K562 (cell line): Measurements from ENCODE around the gene HMCN2. TPM values are rescaled to one million over a fixed set of nuclear protein-coding genes. Genes with fewer than 3 reads are reported as not detected.

ENCODE experiments used
- ATAC-seq: fragments of 200-7000 bp; cut with Tn5 transposase; 3 replicates; pipeline ENCODE4 v1.9.1; 2020; ENCODE audit warnings: moderate library complexity
- BruUV-seq: library from RNA; stranded (reverse); fragments of 400-500 nt; replicated peaks from 2 replicates; lab custom pipeline; 2021; lab: Mats Ljungman, UMichigan
- CTCF ChIA-PET: fragments of 300-600 bp; formaldehyde crosslinking; extraction: SDS; loops from one replicate; lab custom pipeline; 2021; ENCODE audit warnings: low intra/inter-chr PET ratio; lab: Yijun Ruan, JAX
- POLR2A ChIA-PET: fragments of 300-600, 350-650 bp; sonication (Branson Sonifier 250); formaldehyde crosslinking; extraction: SDS; loops from one replicate; lab custom pipeline; 2021; ENCODE audit warnings: antibody characterized with exemption, inconsistent platforms; lab: Yijun Ruan, JAX
- DNase-seq, 4 experiments: peaks; one replicate each; pipeline versions ENCODE4 v3.0.0 to v3.0.0-alpha.2; 2011 to 2018; ENCODE audit warnings: low spot score in 3 of 4, mixed read lengths in 3 of 4; ENCODE audit errors: extremely low read depth in 1 of 4
- FAIRE-seq: peaks from 2 replicates; lab custom pipeline; 2011; peaks lifted over from hg19 to GRCh38; lab: Jason Lieb, UNC
- H2AFZ ChIP-seq: 2 replicates; pipeline ENCODE4 v1.6.0; 2011; ENCODE audit warnings: low read depth, low read length, control low read depth, inconsistent platforms
- H3K27ac ChIP-seq: fragments of 200-600 bp; 3 replicates; pipeline ENCODE4 v1.8.0; 2011; ENCODE audit warnings: low read depth, mild to moderate bottlenecking, control low read depth, inconsistent platforms, low read length, moderate library complexity, mixed read lengths; ENCODE audit errors: extremely low read depth
- H3K27me3 ChIP-seq, 2 experiments: fragments of 300-600 bp in 1 of 2; 2 replicates in 1 of 2; 3 replicates in 1 of 2; pipeline versions ENCODE4 v1.6.0 to v1.8.0; 2011; ENCODE audit warnings: inconsistent platforms in 2 of 2, low read length in 2 of 2, mild to moderate bottlenecking in 1 of 2, mixed read lengths in 1 of 2, moderate library complexity in 1 of 2; ENCODE audit not compliant: control insufficient read depth in 2 of 2, insufficient read depth in 2 of 2
- H3K36me3 ChIP-seq: fragments of 300-600 bp; 3 replicates; pipeline ENCODE4 v1.8.0; 2011; ENCODE audit warnings: mild to moderate bottlenecking, low read length, inconsistent platforms; ENCODE audit not compliant: control insufficient read depth, insufficient read depth
- H3K4me1 ChIP-seq, 2 experiments: fragments of 200-600 bp in 1 of 2; replicated peaks in 1 of 2; 2 replicates in 1 of 2; 3 replicates in 1 of 2; pipeline versions ENCODE4 v1.5.1 to v1.8.0; 2011; ENCODE audit warnings: inconsistent platforms in 2 of 2, low read length in 2 of 2, mild to moderate bottlenecking in 1 of 2, mixed read lengths in 1 of 2, moderate library complexity in 1 of 2; ENCODE audit not compliant: control insufficient read depth in 2 of 2, insufficient read depth in 2 of 2
- H3K4me2 ChIP-seq: 2 replicates; pipeline ENCODE4 v1.6.1; 2011; ENCODE audit warnings: low read length, control low read depth, inconsistent platforms, mixed read lengths; ENCODE audit not compliant: insufficient read depth
- H3K4me3 ChIP-seq: fragments of 200-600 bp; sonication (generic), shearing (Covaris generic); 2 replicates; pipeline ENCODE4 v1.5.1; 2016; ENCODE audit warnings: control low read depth, inconsistent platforms
- H3K79me2 ChIP-seq: fragments of 200-600 bp; 3 replicates; pipeline ENCODE4 v1.8.0; 2011; ENCODE audit warnings: low read length, inconsistent platforms; ENCODE audit not compliant: control insufficient read depth, insufficient read depth
- H3K9ac ChIP-seq, 2 experiments: 2 replicates each; pipeline versions ENCODE4 v1.6.0 to v1.6.1; 2011; ENCODE audit warnings: low read depth in 2 of 2, low read length in 2 of 2, control low read depth in 1 of 2, inconsistent platforms in 1 of 2, mild to moderate bottlenecking in 1 of 2, mixed read lengths in 1 of 2; ENCODE audit not compliant: insufficient read depth in 1 of 2
- H3K9me1 ChIP-seq: one replicate; pipeline ENCODE4 v1.6.0; 2011; ENCODE audit warnings: inconsistent platforms, mild to moderate bottlenecking, low read length, moderate library complexity; ENCODE audit not compliant: control insufficient read depth, insufficient read depth
- H3K9me3 ChIP-seq: replicated peaks from 2 replicates; pipeline ENCODE4 v1.5.1; 2011; ENCODE audit warnings: low read depth, low read length, inconsistent platforms; ENCODE audit not compliant: control insufficient read depth, insufficient read depth
- H4K20me1 ChIP-seq: replicated peaks from 2 replicates; pipeline ENCODE4 v1.6.1; 2011; ENCODE audit warnings: low read length, inconsistent platforms, mixed read lengths; ENCODE audit not compliant: control insufficient read depth, insufficient read depth
- ATF2 ChIP-seq: sonication (generic); formaldehyde crosslinking; IDR thresholded peaks from 2 replicates; pipeline ENCODE4 v1.8.1; 2022; ENCODE audit warnings: missing genetic modification reagents
- GTF2A2 ChIP-seq: IDR thresholded peaks from 2 replicates; pipeline ENCODE4 v1.6.1; 2016; ENCODE audit warnings: mild to moderate bottlenecking, missing genetic modification characterization, missing compliant biosample characterization
- GTF3C2 ChIP-seq: IDR thresholded peaks from 3 replicates; pipeline ENCODE4 v1.6.1; 2011; ENCODE audit warnings: borderline replicate concordance, mild to moderate bottlenecking, moderate library complexity; ENCODE audit not compliant: insufficient read length; ENCODE audit errors: extremely low read depth
- HNRNPUL1 ChIP-seq: fragments of 200-400 bp; formaldehyde crosslinking; IDR thresholded peaks from 2 replicates; pipeline ENCODE4 v1.6.1; 2017; ENCODE audit warnings: low read length
- IRF1 ChIP-seq: sonication (generic); formaldehyde crosslinking; IDR thresholded peaks from 2 replicates; pipeline ENCODE4 v1.8.0; 2022; ENCODE audit warnings: missing genetic modification reagents, mild to moderate bottlenecking, borderline replicate concordance
- TAL1 ChIP-seq: fragments of 450-650 bp; IDR thresholded peaks from 2 replicates; pipeline ENCODE4 v1.6.1; 2016; ENCODE audit warnings: mild to moderate bottlenecking
- TCF3 ChIP-seq: sonication (generic); formaldehyde crosslinking; IDR thresholded peaks from 2 replicates; pipeline ENCODE4 v1.4.0; 2020; ENCODE audit warnings: mild to moderate bottlenecking, missing genetic modification reagents
- ZNF124 ChIP-seq: sonication (generic); formaldehyde crosslinking; IDR thresholded peaks from 2 replicates; pipeline ENCODE4 v1.8.1; 2022; ENCODE audit warnings: missing genetic modification reagents
- ZNF146 ChIP-seq: IDR thresholded peaks from one replicate; pipeline ENCODE4 v1.6.1; 2018; ENCODE audit warnings: missing compliant biosample characterization; ENCODE audit not compliant: unreplicated experiment
- WGBS: fragments of 100-300 bp; shearing (Covaris generic); methylation state at CpG from one replicate; pipeline ENCODE4 v1.1.6; 2016; ENCODE audit warnings: low coverage, mixed read lengths; ENCODE audit not compliant: insufficient coverage; ENCODE audit errors: missing lambda C conversion rate; 5-methylcytosine and 5-hydroxymethylcytosine counted together
- in situ Hi-C: fragments of 300-500 bp; cut with MboI; formaldehyde crosslinking; loops from 4 replicates; pipeline ENCODE4 v1.15.0; 2018; ENCODE audit warnings: inconsistent platforms, mixed read lengths
- intact Hi-C: fragments of 100-400 bp; cut with micrococcal nuclease; formaldehyde crosslinking; loops from 2 replicates; pipeline ENCODE4 v1.14.2; 2022
- polyA plus RNA-seq, 8 experiments: library from polyadenylated mRNA; depleted of rRNA in 4 of 8; stranded (reverse) in 5 of 8; unstranded in 3 of 8; fragments of >200 nt; fragmentation: Nextera tagmentation in 2 of 8; fragmentation: Illumina TruSeq in 1 of 8; extraction: Ambion mirVana in 2 of 8; extraction: Trizol in 1 of 8; gene quantifications; 2 replicates each; pipeline versions ENCODE4 v1.2.1 to v1.2.3, GENCODE V29; 2011 to 2014; ENCODE audit warnings: inconsistent platforms in 1 of 8, missing spikeins in 1 of 8
- total RNA-seq, 7 experiments: library from RNA; depleted of rRNA in 6 of 7; stranded (reverse); fragments of >200 nt in 6 of 7; fragmentation: Illumina TruSeq in 2 of 7; extraction: Trizol in 2 of 7; gene quantifications; 2 replicates each; pipeline versions ENCODE4 v1.2.1 to v1.2.3, GENCODE V29; 2011 to 2021; ENCODE audit warnings: low replicate concordance in 1 of 7
- TF ChIP-seq, protein P1 (sequence below): IDR thresholded peaks from 3 replicates; pipeline ENCODE4 v1.6.1; 2011; ENCODE audit warnings: borderline replicate concordance, mild to moderate bottlenecking; ENCODE audit not compliant: insufficient read length, insufficient read depth
- TF ChIP-seq, protein P2 (sequence below), 2 experiments: fragments of 450-650 bp in 1 of 2; sonication (generic) in 1 of 2; formaldehyde crosslinking; conservative IDR thresholded peaks; 2 replicates each; pipeline versions ENCODE4 v1.4.0 to v1.8.1; 2020 to 2022; ENCODE audit warnings: mild to moderate bottlenecking in 1 of 2, missing genetic modification reagents in 1 of 2
- TF ChIP-seq, protein P3 (sequence below): sonication (generic); formaldehyde crosslinking; IDR thresholded peaks from 2 replicates; pipeline ENCODE4 v1.8.0; 2022; ENCODE audit warnings: mild to moderate bottlenecking, missing genetic modification reagents

Gene HMCN2
- total and polyA plus RNA-seq, 9 of the 15 experiments (the other 6 are each of a cell fraction or from before 2014, with no cell fraction given) = 0.01 TPM; not detected in 8

DNA sequence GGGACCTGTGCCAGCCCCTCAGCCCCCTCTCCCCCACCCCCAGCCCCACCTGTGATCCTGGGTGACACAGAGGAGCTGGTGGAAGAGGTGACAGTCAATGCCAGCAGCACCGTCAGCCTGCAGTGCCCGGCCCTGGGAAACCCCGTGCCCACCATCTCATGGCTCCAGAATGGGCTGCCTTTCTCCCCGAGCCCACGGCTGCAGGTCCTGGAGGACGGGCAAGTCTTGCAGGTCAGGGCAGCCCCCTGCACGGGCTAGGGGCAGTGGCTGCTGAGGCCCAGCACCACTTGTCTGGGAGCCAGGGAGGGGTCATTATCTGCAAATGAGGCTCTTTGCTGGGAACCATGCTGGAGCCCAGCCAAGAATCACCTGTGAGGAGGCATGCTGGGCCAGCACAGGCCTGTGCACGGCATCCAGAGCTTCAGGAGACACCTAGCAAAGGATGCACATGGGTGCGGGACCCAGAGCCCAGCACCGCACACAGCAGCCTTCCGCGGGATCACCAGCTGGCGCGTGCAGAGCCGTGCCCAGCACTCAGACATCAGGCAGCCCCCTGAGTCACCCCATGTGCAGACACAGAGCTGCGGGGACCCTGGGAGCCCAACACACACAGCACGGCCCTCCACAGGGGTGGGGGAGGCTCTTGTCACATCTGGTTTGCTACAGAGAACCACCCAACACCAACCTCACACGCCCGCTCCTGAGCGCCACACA, 117.2 kb downstream of the HMCN2 start:
- Histone ChIP-seq H3K4me1 (peaks cover 0 to 14% of the 10 kb centered on the region in 2 experiments; a peak in 2 of 5 replicates), H3K9ac (no peak overlapping the region), H3K27ac (no peak overlapping the region), H3K4me3 (no peak overlapping the region), H3K9me1 (no peaks in the 10 kb centered on the region), H3K27me3 (peaks cover 27 to 80% of the 10 kb centered on the region in 2 experiments), H3K9me3 (no peaks in the 10 kb centered on the region), H3K36me3 (no peaks in the 10 kb centered on the region), H4K20me1 (peaks cover 10% of the 10 kb centered on the region), H3K4me2 (no peak overlapping the region), H3K79me2 (no peaks in the 10 kb centered on the region), H2AFZ (no peak overlapping the region)
- WGBS = 28% methylated on average over 15 of the region's 20 CpGs
- intact Hi-C loops = no loop called here
- CTCF ChIA-PET = no interaction called here
- in situ Hi-C loops = no loop called here
- ATAC-seq = no peak
- BruUV-seq = no TSS peak
- POLR2A ChIA-PET = no interaction called here
- no peak for DNase-seq
- no peak for FAIRE-seq
- TF ChIP-seq, protein P1, sequence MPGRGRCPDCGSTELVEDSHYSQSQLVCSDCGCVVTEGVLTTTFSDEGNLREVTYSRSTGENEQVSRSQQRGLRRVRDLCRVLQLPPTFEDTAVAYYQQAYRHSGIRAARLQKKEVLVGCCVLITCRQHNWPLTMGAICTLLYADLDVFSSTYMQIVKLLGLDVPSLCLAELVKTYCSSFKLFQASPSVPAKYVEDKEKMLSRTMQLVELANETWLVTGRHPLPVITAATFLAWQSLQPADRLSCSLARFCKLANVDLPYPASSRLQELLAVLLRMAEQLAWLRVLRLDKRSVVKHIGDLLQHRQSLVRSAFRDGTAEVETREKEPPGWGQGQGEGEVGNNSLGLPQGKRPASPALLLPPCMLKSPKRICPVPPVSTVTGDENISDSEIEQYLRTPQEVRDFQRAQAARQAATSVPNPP = no peak
- TF ChIP-seq ZNF146 (no peak), ATF2 (CRISPR knock-in tag) (no peak), ZNF124 (CRISPR knock-in tag) (no peak), HNRNPUL1 (no peak), IRF1 (CRISPR knock-in tag) (no peak), TAL1 (no peak), GTF3C2 (no peak), GTF2A2 (tag) (no peak), TCF3 (CRISPR knock-in tag) (no peak)
- TF ChIP-seq, protein P2, sequence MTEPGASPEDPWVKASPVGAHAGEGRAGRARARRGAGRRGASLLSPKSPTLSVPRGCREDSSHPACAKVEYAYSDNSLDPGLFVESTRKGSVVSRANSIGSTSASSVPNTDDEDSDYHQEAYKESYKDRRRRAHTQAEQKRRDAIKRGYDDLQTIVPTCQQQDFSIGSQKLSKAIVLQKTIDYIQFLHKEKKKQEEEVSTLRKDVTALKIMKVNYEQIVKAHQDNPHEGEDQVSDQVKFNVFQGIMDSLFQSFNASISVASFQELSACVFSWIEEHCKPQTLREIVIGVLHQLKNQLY (CRISPR knock-in tag; conservative IDR thresholded peaks at IDR 0.05) = no peak
- TF ChIP-seq, protein P3, sequence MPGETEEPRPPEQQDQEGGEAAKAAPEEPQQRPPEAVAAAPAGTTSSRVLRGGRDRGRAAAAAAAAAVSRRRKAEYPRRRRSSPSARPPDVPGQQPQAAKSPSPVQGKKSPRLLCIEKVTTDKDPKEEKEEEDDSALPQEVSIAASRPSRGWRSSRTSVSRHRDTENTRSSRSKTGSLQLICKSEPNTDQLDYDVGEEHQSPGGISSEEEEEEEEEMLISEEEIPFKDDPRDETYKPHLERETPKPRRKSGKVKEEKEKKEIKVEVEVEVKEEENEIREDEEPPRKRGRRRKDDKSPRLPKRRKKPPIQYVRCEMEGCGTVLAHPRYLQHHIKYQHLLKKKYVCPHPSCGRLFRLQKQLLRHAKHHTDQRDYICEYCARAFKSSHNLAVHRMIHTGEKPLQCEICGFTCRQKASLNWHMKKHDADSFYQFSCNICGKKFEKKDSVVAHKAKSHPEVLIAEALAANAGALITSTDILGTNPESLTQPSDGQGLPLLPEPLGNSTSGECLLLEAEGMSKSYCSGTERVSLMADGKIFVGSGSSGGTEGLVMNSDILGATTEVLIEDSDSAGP (CRISPR knock-in tag) = no peak
